LNCaP clone FGC (cell line): ENCODE data around the gene KRTAP10-8.
"Not testable (repeated sequence)": the region's sequence is repeated elsewhere in the genome, so short reads cannot be mapped to it uniquely, and the experiment has no call there.

Source experiments
- DNase-seq: peaks from one replicate; pipeline ENCODE4 v3.0.0-alpha.2; 2011; ENCODE audit warnings: low read depth
- H3K4me3 ChIP-seq: 2 replicates; pipeline ENCODE4 v1.5.1; 2011; ENCODE audit warnings: mild to moderate bottlenecking, low read depth, low read length, control low read depth
- TF ChIP-seq, protein P1 (sequence below): IDR thresholded peaks from 2 replicates; pipeline ENCODE4 v1.5.1; 2012; ENCODE audit warnings: mild to moderate bottlenecking; ENCODE audit not compliant: control insufficient read depth, insufficient read depth; ENCODE audit errors: extremely low read depth

The KRTAP10-8 gene

DNA sequence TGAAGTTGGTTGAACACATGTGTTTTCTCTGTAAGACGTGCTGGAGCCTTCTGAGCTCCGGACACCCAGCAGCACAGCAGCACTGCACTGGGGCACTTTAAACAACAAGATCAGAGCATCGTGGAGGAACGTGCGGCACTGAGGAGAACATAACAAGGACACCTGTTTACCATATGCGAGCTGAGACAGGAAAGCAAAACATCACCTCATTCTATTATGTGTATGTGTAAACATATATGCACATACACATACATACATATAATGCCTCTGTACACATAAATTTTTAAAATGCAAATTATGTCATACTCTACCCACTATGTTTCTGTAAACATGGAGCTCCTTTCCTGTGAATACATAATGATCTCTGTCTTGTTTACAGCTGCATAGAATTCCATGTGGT is 16.4 kb upstream of the KRTAP10-8 start:
- TF ChIP-seq, protein P1, sequence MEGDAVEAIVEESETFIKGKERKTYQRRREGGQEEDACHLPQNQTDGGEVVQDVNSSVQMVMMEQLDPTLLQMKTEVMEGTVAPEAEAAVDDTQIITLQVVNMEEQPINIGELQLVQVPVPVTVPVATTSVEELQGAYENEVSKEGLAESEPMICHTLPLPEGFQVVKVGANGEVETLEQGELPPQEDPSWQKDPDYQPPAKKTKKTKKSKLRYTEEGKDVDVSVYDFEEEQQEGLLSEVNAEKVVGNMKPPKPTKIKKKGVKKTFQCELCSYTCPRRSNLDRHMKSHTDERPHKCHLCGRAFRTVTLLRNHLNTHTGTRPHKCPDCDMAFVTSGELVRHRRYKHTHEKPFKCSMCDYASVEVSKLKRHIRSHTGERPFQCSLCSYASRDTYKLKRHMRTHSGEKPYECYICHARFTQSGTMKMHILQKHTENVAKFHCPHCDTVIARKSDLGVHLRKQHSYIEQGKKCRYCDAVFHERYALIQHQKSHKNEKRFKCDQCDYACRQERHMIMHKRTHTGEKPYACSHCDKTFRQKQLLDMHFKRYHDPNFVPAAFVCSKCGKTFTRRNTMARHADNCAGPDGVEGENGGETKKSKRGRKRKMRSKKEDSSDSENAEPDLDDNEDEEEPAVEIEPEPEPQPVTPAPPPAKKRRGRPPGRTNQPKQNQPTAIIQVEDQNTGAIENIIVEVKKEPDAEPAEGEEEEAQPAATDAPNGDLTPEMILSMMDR: no peak
- DNase-seq: no peak
- no peak overlapping the region for H3K4me3 ChIP-seq

DNA sequence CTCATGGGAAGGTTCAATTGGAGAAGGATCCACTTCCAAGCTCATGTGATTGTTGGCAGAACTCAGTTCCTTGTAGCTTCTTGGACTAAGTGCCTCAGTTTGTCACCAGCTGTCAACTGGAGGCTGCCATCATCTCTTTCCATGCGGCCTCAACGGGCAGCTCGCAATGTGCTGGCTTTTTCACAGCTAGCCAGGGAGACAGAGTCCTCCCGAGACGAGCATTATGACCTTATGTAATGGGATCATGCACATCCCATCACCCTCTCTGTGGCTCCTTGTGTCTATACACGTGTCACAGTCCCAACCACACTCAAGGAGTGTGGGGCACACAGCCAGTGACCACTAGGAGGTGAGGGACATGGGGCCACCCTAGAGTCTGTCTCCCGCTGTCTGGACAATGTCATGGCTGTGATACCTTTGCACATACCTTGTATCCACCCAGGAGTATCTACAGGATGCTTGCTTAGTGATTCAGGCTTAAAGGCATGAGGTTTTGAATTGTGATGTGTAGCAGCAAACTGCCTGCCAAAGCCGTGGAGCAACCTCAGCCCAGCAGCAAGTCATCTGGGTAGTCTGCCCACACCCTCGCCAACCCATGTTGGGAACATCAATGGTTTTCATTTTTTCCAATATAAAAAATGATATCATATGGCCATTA is 15.7 kb upstream of the KRTAP10-8 start:
- DNase-seq: no peak
- H3K4me3 ChIP-seq: no peak overlapping the region
- TF ChIP-seq, protein P1: no peak

DNA sequence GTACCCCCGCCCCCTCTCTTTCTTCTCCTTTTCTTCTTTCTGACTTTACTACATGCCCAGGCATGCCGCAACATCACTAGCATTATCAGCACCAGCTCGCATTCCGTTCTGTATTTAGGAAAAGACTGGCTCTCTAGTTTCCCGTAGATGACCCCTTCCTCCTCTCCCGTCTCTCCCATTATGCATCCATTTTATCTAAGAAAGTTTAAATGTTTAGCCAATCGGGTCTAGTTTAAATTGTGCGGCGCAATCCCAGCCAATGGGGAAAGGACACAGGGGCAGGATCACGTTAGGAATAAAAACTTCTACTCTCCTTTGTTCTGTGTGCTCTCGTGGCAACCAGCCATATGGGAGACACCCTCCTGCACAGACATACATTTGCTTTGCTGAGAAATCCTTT is 13.8 kb upstream of the KRTAP10-8 start:
- TF ChIP-seq, protein P1: no peak
- no peak for DNase-seq
- H3K4me3 ChIP-seq: no peak overlapping the region

DNA sequence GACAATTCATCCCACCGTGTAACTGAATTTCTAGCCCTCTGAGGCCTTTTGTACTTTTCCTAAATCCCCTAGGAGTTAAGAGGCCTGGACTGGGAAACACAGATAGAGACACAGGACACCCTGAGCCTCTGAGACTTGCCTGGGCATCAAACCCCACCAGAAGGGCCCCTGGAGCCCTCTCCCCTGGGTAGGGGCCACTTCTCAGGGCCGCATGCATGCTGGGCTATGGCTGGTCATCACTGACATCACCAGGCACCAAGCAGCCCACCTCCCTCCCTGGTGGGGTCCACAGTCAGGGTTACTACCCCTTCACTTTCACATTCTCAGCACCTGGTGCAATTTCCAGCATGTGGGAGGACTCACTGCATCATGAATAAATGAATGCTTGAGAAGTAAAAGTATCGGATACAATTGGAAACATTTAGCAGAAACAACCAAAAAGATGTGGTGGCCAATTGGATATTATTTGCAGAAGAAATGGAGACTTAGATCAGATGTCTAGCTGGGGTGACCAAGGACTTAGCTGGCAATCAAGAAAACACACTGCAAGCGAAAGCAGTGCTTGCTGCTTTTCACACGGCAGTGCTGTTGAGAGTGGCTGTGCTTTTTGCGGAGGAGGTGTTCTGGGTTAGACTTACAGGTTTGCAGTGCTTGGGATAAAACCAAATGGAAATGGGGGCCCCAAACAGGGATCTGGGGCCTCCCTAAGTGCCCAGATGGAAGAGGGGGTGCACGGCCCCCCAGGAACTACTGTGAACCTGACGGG is 12.4 kb upstream of the KRTAP10-8 start:
- no peak for DNase-seq
- TF ChIP-seq, protein P1: no peak
- H3K4me3 ChIP-seq: no peak overlapping the region

DNA sequence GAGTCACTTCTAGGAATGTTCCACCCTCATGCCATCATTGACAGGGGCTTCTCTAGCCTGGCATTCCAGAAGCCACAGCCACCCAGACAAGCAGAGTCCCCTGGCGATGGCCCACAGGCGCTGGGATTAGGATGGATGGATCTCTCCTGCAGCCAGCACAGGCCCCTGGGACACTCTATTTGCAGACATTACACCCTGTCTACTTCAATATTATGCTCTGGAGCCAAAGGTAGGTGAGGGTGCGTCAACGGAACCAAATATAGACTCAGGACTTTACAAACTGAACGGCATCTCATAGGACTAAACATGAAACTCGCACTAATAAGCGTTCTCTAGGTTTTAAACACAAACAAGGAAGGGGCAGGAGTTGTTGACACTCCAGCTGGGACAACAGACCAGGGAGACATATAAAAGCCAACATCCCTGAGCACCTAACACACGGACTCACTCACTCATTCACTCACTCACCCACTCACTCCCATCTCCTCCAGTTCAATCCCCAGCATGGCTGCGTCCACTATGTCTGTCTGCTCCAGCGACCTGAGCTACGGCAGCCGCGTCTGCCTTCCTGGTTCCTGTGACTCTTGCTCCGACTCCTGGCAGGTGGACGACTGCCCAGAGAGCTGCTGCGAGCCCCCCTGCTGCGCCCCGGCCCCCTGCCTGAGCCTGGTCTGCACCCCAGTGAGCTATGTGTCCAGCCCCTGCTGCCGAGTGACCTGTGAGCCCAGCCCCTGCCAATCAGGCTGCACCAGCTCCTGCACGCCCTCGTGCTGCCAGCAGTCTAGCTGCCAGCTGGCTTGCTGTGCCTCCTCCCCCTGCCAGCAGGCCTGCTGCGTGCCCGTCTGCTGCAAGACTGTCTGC is 11.5 kb upstream of the KRTAP10-8 start, which contains the start of gene KRTAP10-7:
Gene KRTAP10-7, plus strand, starts transcription at position 480 of the 861 bp plus-strand sequence. Its CDS starts 25 bp downstream, at position 505.
- DNase-seq: not testable (repeated sequence)

DNA sequence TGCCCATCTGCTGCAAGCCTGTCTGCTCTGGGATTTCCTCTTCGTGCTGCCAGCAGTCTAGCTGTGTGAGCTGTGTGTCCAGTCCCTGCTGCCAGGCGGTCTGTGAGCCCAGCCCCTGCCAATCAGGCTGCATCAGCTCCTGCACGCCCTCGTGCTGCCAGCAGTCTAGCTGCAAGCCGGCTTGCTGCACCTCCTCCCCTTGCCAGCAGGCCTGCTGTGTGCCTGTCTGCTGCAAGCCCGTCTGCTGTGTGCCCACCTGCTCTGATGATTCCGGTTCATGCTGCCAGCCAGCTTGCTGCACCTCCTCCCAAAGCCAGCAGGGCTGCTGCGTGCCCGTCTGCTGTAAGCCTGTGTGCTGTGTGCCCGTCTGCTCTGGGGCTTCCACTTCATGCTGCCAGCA is 10.8 kb upstream of the KRTAP10-8 start:
- H3K4me3 ChIP-seq, DNase-seq: not testable (repeated sequence)
- TF ChIP-seq, protein P1: peak; percentile 43

More for the DNA sequence above, 11.5 kb upstream of the KRTAP10-8 start, which contains the start of gene KRTAP10-7:
- H3K4me3 ChIP-seq: not testable (repeated sequence)
